ENCODE measurements around the gene NINJ2.
A peak's percentile ranks its signal among the peaks of the same experiment; 100 is the strongest.

The NINJ2 gene

GRCh38 chr12:569091-569676 is 94.1 kb downstream of the NINJ2 start:
- no peak for DNase-seq (ENCODE audit: low spot score)

- DNase-seq (ENCODE audit: low spot score) = no peak
Measured at GRCh38 chr12:568486-568885, 94.8 kb downstream of the NINJ2 start.

GRCh38 chr12:565589-566105 is 97.6 kb downstream of the NINJ2 start:
- no peak for DNase-seq (ENCODE audit: low spot score)

- DNase-seq (ENCODE audit: low spot score) = no peak
Measured at GRCh38 chr12:565161-565560, 98.1 kb downstream of the NINJ2 start.

GRCh38 chr12:563787-564298 is 99.4 kb downstream of the NINJ2 start:
- no peak for DNase-seq (ENCODE audit: low spot score)

GRCh38 chr12:563250-563781 is 99.9 kb downstream of the NINJ2 start:
- no peak for DNase-seq (ENCODE audit: low spot score)

GRCh38 chr12:562634-563033 is 100.6 kb downstream of the NINJ2 start:
- no peak for DNase-seq (ENCODE audit: low spot score)

GRCh38 chr12:561908-562593 is 101.2 kb downstream of the NINJ2 start:
- DNase-seq (ENCODE audit: low spot score) = no peak

GRCh38 chr12:561391-561705 is 101.9 kb downstream of the NINJ2 start:
- no peak for DNase-seq (ENCODE audit: low spot score)

- no peak for DNase-seq (ENCODE audit: low spot score)
Measured at GRCh38 chr12:560691-561390, 102.4 kb downstream of the NINJ2 start.

- DNase-seq (ENCODE audit: low spot score) = no peak
Measured at GRCh38 chr12:559906-560455, 103.3 kb downstream of the NINJ2 start.

- DNase-seq (ENCODE audit: low spot score) = no peak
Measured at GRCh38 chr12:559208-559905, 103.9 kb downstream of the NINJ2 start.

- no peak for DNase-seq (ENCODE audit: low spot score)
Measured at GRCh38 chr12:558580-558979, 104.7 kb downstream of the NINJ2 start.

- DNase-seq (ENCODE audit: low spot score) = no peak
Measured at GRCh38 chr12:556498-556897, 106.7 kb downstream of the NINJ2 start.

- no peak for DNase-seq (ENCODE audit: low spot score)
Measured at GRCh38 chr12:554001-554285, 109.3 kb downstream of the NINJ2 start.

GRCh38 chr12:553216-554000 is 109.8 kb downstream of the NINJ2 start:
- DNase-seq (ENCODE audit: low spot score) = no peak

- DNase-seq (ENCODE audit: low spot score) = peak; percentile 31
Measured at GRCh38 chr12:552466-552865, 110.8 kb downstream of the NINJ2 start.

GRCh38 chr12:550473-551260 is 112.6 kb downstream of the NINJ2 start:
- no peak for DNase-seq (ENCODE audit: low spot score)

- DNase-seq (ENCODE audit: low spot score) = no peak
Measured at GRCh38 chr12:549476-550082, 113.7 kb downstream of the NINJ2 start.

- DNase-seq (ENCODE audit: low spot score) = no peak
Measured at GRCh38 chr12:547883-548470, 115.3 kb downstream of the NINJ2 start.
